DND-41 (cell line): Measurements from ENCODE around the gene CELSR1.

ENCODE experiments used
- ATAC-seq: fragments of 200-7000 bp; cut with Tn5 transposase; 3 replicates; pipeline ENCODE4 v1.9.1; 2021; ENCODE audit warnings: low read depth; ENCODE audit not compliant: insufficient read depth
- DNase-seq: peaks from one replicate; pipeline ENCODE4 v3.0.0-alpha.2; 2020
- H2AFZ ChIP-seq: 2 replicates; pipeline ENCODE4 v1.6.0; 2012; ENCODE audit warnings: low read depth, low read length
- H3K27ac ChIP-seq: 2 replicates; pipeline ENCODE4 v1.5.1; 2012; ENCODE audit warnings: low read length, inconsistent platforms
- H3K27me3 ChIP-seq: fragments of 200-600 bp; sonication (generic); 2 replicates; pipeline ENCODE4 v1.6.0; 2012; ENCODE audit warnings: low read length, mild to moderate bottlenecking, inconsistent platforms; ENCODE audit not compliant: insufficient read depth, poor library complexity
- H3K36me3 ChIP-seq: 2 replicates; pipeline ENCODE4 v1.5.1; 2012; ENCODE audit warnings: low read length, inconsistent platforms; ENCODE audit not compliant: insufficient read depth
- H3K4me1 ChIP-seq: 2 replicates; pipeline ENCODE4 v1.5.1; 2012; ENCODE audit warnings: mild to moderate bottlenecking, low read length; ENCODE audit not compliant: insufficient read depth
- H3K4me2 ChIP-seq: 2 replicates; pipeline ENCODE4 v1.6.0; 2012; ENCODE audit warnings: mild to moderate bottlenecking, moderate library complexity, low read length, inconsistent platforms; ENCODE audit not compliant: insufficient read depth
- H3K4me3 ChIP-seq, 2 experiments: fragments of 200-600 bp in 1 of 2; shearing (Covaris generic) in 1 of 2; 2 replicates each; pipeline ENCODE4 v1.5.1; 2012 to 2016; ENCODE audit warnings: inconsistent platforms in 2 of 2, low read length in 2 of 2, mild to moderate bottlenecking in 2 of 2, low read depth in 1 of 2, moderate library complexity in 1 of 2
- H3K79me2 ChIP-seq: 2 replicates; pipeline ENCODE4 v1.6.0; 2012; ENCODE audit warnings: low read length, inconsistent platforms; ENCODE audit not compliant: insufficient read depth
- H3K9ac ChIP-seq: 2 replicates; pipeline ENCODE4 v1.6.0; 2012; ENCODE audit warnings: low read depth, mild to moderate bottlenecking, inconsistent platforms, low read length, moderate library complexity
- H3K9me3 ChIP-seq: 2 replicates; pipeline ENCODE4 v1.5.1; 2012; ENCODE audit warnings: low read length, moderate library complexity, mild to moderate bottlenecking, inconsistent platforms; ENCODE audit not compliant: insufficient read depth, severe bottlenecking
- H4K20me1 ChIP-seq: 2 replicates; pipeline ENCODE4 v1.6.0; 2012; ENCODE audit warnings: low read length; ENCODE audit not compliant: insufficient read depth
- CTCF ChIP-seq: IDR thresholded peaks from 2 replicates; pipeline ENCODE4 v1.5.1; 2012; ENCODE audit warnings: borderline replicate concordance, low read length, moderate library complexity, mild to moderate bottlenecking; ENCODE audit not compliant: poor library complexity, severe bottlenecking; ENCODE audit errors: extremely low read depth
- EZH2 ChIP-seq: IDR thresholded peaks from 3 replicates; pipeline ENCODE4 v1.6.1; 2012; ENCODE audit warnings: borderline replicate concordance, low read depth, mild to moderate bottlenecking, moderate library complexity, low read length, inconsistent platforms; ENCODE audit not compliant: severe bottlenecking

Gene CELSR1

DNA sequence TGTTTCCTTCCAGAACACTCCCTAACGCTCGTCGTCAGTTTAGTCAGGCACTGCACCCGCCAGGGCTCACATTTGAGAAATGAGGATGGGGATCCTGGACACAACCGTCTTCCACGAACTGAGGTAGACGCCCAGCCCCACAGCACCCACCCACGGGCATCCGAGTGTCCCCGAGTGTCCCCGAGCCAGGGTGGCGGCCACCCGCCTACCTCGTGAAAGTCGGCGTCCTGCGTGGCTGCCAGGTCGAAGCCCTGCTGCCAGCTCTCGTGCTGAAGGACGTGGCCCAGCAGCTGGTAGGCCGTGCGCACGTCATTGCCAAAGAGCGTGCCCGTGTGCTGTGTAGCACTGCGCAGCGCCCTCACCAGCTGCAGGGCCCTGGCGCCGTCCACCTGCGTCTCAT, 148.3 kb downstream of the CELSR1 start:
- no peak overlapping the region for H3K27ac ChIP-seq
- DNase-seq (no peak), ATAC-seq (no peak)
- no peaks in the 10 kb centered on the region for H3K4me1 ChIP-seq
- H3K4me3 ChIP-seq, result no peak overlapping the region
- no peaks in the 10 kb centered on the region for H4K20me1 ChIP-seq
- no peaks in the 10 kb centered on the region for H3K79me2 ChIP-seq
- no peaks in the 10 kb centered on the region for H3K36me3 ChIP-seq
- H3K27me3 ChIP-seq, result no peaks in the 10 kb centered on the region
- TF ChIP-seq EZH2, result no peak
- TF ChIP-seq CTCF, result no peak
- no peak overlapping the region for H3K9ac ChIP-seq
- H3K9me3 ChIP-seq, result no peaks in the 10 kb centered on the region
- H2AFZ ChIP-seq, result no peak overlapping the region
- no peak overlapping the region for H3K4me2 ChIP-seq

- H3K4me1 ChIP-seq, result no peaks in the 10 kb centered on the region
- H3K9ac ChIP-seq, result no peak overlapping the region
- no peak for ATAC-seq
- no peak overlapping the region for H3K4me3 ChIP-seq
- no peaks in the 10 kb centered on the region for H4K20me1 ChIP-seq
- H3K27ac ChIP-seq, result no peak overlapping the region
- H3K36me3 ChIP-seq, result no peaks in the 10 kb centered on the region
- no peak overlapping the region for H3K4me2 ChIP-seq
- H3K79me2 ChIP-seq, result no peaks in the 10 kb centered on the region
- no peaks in the 10 kb centered on the region for H3K9me3 ChIP-seq
- no peak for TF ChIP-seq EZH2
- TF ChIP-seq CTCF, result no peak
- no peak for DNase-seq
- H3K27me3 ChIP-seq, result no peaks in the 10 kb centered on the region
- no peak overlapping the region for H2AFZ ChIP-seq
These were observed 148.8 kb downstream of the CELSR1 start for GRCh38 chr22:46388647-46389046.

DNA sequence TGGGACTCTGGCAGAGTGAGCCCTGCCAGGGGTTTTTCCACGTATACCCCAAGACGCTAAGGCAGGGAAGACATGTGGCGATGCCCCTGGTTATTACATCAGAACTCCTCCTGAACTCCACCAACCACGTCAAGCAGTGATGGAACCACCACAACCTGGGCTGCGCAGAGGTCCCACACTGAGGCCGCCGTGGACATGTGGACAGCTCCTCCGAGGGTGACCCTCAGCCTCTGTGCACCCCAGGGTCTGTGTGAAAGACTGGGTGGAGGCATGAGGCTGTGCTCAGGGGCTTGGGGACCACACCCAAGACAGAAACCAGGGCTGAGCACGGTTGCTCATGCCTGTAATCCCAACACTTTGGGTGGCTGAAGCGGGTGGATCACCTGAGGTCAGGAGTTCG, 149.7 kb downstream of the CELSR1 start:
- no peak for TF ChIP-seq EZH2
- TF ChIP-seq CTCF, result no peak
- H3K9me3 ChIP-seq, result no peaks in the 10 kb centered on the region
- ATAC-seq (no peak), DNase-seq (no peak)
- no peak overlapping the region for H3K27ac ChIP-seq
- no peak overlapping the region for H2AFZ ChIP-seq
- H3K4me1 ChIP-seq, result no peaks in the 10 kb centered on the region
- H3K36me3 ChIP-seq, result no peaks in the 10 kb centered on the region
- no peak overlapping the region for H3K4me3 ChIP-seq
- no peak overlapping the region for H3K4me2 ChIP-seq
- H3K27me3 ChIP-seq, result no peaks in the 10 kb centered on the region
- no peaks in the 10 kb centered on the region for H4K20me1 ChIP-seq
- H3K79me2 ChIP-seq, result no peaks in the 10 kb centered on the region
- H3K9ac ChIP-seq, result no peak overlapping the region

DNA sequence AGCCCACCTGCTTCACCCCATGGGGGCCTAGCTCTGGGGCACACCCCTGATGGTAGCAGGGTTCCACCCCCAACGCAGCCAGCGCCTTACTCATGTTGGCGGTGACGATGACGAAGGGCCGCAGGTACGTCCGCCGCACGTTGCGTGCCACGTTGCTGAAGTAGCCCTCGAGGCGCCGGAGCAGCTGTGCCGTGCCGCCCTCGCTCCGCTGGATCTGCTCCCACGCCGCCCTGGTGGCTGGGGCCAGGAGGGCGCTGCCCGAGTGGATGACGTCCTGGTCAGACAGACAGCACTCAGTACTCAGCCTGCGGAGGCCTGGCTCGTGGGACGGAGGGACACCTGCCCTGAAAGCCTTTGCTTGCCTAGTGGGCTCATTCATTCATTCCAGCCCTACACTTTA, 151.1 kb downstream of the CELSR1 start:
- H3K36me3 ChIP-seq, result no peaks in the 10 kb centered on the region
- H3K9ac ChIP-seq, result no peak overlapping the region
- no peak for DNase-seq
- no peaks in the 10 kb centered on the region for H3K4me1 ChIP-seq
- H3K9me3 ChIP-seq, result no peaks in the 10 kb centered on the region
- H3K4me3 ChIP-seq, result no peak overlapping the region
- no peaks in the 10 kb centered on the region for H4K20me1 ChIP-seq
- no peak overlapping the region for H3K4me2 ChIP-seq
- H2AFZ ChIP-seq, result no peak overlapping the region
- no peaks in the 10 kb centered on the region for H3K27me3 ChIP-seq
- no peaks in the 10 kb centered on the region for H3K79me2 ChIP-seq
- ATAC-seq, result no peak
- TF ChIP-seq EZH2 (no peak), CTCF (peak; percentile 27)
- H3K27ac ChIP-seq, result no peak overlapping the region
